HG03025 (cell line): ENCODE results near the gene KIF11.
"Not testable (repeated sequence)": the region's sequence is repeated elsewhere in the genome, so short reads cannot be mapped to it uniquely, and the experiment has no call there.

Experiments
- ATAC-seq: cut with Tn5 transposase; IDR thresholded peaks from one replicate; pipeline ENCODE4 v1.9.1; 2021; ENCODE audit warnings: mild to moderate bottlenecking, moderate library complexity; ENCODE audit not compliant: unreplicated experiment, low FRiP score

KIF11 gene

GRCh38 chr10:92592761-92593618 lies at the start of gene KIF11:
Gene KIF11, plus strand, starts transcription at chr10:92593130. Its CDS starts 246 bp downstream, at chr10:92593376.
- ATAC-seq, result peak; percentile 57

- no peak for ATAC-seq
Measured at GRCh38 chr10:92544296-92544695, 48.6 kb upstream of the KIF11 start.

- no peak for ATAC-seq
Measured at GRCh38 chr10:92545556-92545955, 47.4 kb upstream of the KIF11 start.

- ATAC-seq, result no peak
Measured at GRCh38 chr10:92547676-92548075, 45.3 kb upstream of the KIF11 start.

- no peak for ATAC-seq
Measured at GRCh38 chr10:92550924-92551323, 42.0 kb upstream of the KIF11 start.

GRCh38 chr10:92552310-92552709 lies 40.6 kb upstream of the KIF11 start:
- no peak for ATAC-seq

GRCh38 chr10:92553959-92554358 lies 39.0 kb upstream of the KIF11 start:
- no peak for ATAC-seq

- ATAC-seq, result no peak
Measured at GRCh38 chr10:92559046-92559445, 33.9 kb upstream of the KIF11 start.

GRCh38 chr10:92562424-92562823 lies 30.5 kb upstream of the KIF11 start:
- no peak for ATAC-seq

- ATAC-seq, result no peak
Measured at GRCh38 chr10:92567952-92568600, 24.9 kb upstream of the KIF11 start.

GRCh38 chr10:92569071-92569470 lies 23.9 kb upstream of the KIF11 start:
- no peak for ATAC-seq

GRCh38 chr10:92569663-92570062 lies 23.3 kb upstream of the KIF11 start:
- not testable (repeated sequence) for ATAC-seq

GRCh38 chr10:92571649-92572048 lies 21.3 kb upstream of the KIF11 start:
- no peak for ATAC-seq

- ATAC-seq, result no peak
Measured at GRCh38 chr10:92572362-92573090, 20.4 kb upstream of the KIF11 start.

GRCh38 chr10:92573091-92573797 lies 19.7 kb upstream of the KIF11 start:
- peak; percentile 20 for ATAC-seq

GRCh38 chr10:92573798-92574547 lies 19.0 kb upstream of the KIF11 start, which contains the start of gene IDE:
Gene IDE, minus strand, starts transcription at chr10:92574093. Its CDS starts 74 bp downstream, at chr10:92574019.
- ATAC-seq, result peak; percentile 66

GRCh38 chr10:92574548-92575261 lies 18.2 kb upstream of the KIF11 start:
- ATAC-seq, result no peak

GRCh38 chr10:92575961-92576360 lies 17.0 kb upstream of the KIF11 start:
- ATAC-seq, result no peak

GRCh38 chr10:92582347-92582746 lies 10.6 kb upstream of the KIF11 start:
- not testable (repeated sequence) for ATAC-seq
